Neural progenitor cell (in vitro differentiated cells): ENCODE results near the gene PHYH.

Experiments used
- CTCF ChIP-seq: fragments of 200-600 bp; sonication (generic); IDR thresholded peaks from 2 replicates; pipeline ENCODE4 v1.5.1; 2017; ENCODE audit warnings: antibody characterized with exemption, mild to moderate bottlenecking
- EZH2 ChIP-seq: fragments of 200-600 bp; sonication (generic); IDR thresholded peaks from 2 replicates; pipeline ENCODE4 v1.6.1; 2017; ENCODE audit warnings: antibody characterized with exemption, mild to moderate bottlenecking, moderate library complexity

GRCh38 chr10:13239923-13240322 is 59.9 kb downstream of the PHYH start:
- TF ChIP-seq EZH2 (no peak), CTCF (no peak)
